Nephron (organoid): ENCODE data around the gene PTPRG.

Source experiments
- H3K27ac Mint-ChIP-seq, 3 experiments: 2 replicates each; pipeline ENCODE4 v1.8.0; 2020; ENCODE audit warnings: mixed read lengths in 3 of 3, mild to moderate bottlenecking in 2 of 3, moderate library complexity in 1 of 3
- H3K27me3 Mint-ChIP-seq: 2 replicates; pipeline ENCODE4 v1.8.0; 2021; ENCODE audit warnings: low read depth, mild to moderate bottlenecking, moderate library complexity, mixed read lengths
- H3K36me3 Mint-ChIP-seq: 2 replicates; pipeline ENCODE4 v1.8.0; 2020; ENCODE audit warnings: low read depth, mixed read lengths
- H3K4me1 Mint-ChIP-seq: 2 replicates; pipeline ENCODE4 v1.8.0; 2020; ENCODE audit warnings: mixed read lengths
- H3K4me3 Mint-ChIP-seq, 3 experiments: 2 replicates each; pipeline ENCODE4 v1.8.0; 2020; ENCODE audit warnings: mild to moderate bottlenecking in 3 of 3, mixed read lengths in 3 of 3, moderate library complexity in 2 of 3
- H3K9me3 Mint-ChIP-seq: 2 replicates; pipeline ENCODE4 v1.8.0; 2020; ENCODE audit warnings: mixed read lengths
- CTCF ChIP-seq, 3 experiments: fragments of 200-600 bp; sonication (generic); IDR thresholded peaks; one replicate each; pipeline ENCODE4 v1.5.0; 2021; ENCODE audit warnings: antibody characterized with exemption in 3 of 3; ENCODE audit not compliant: unreplicated experiment in 3 of 3

Gene PTPRG

GRCh38 chr3:61938878-61939549 is 377.6 kb downstream of the PTPRG start:
- H3K9me3 Mint-ChIP-seq: peaks cover 10% of the 10 kb centered on the region
- H3K27me3 Mint-ChIP-seq: no peaks in the 10 kb centered on the region
- H3K4me1 Mint-ChIP-seq: peaks cover 11% of the 10 kb centered on the region
- H3K4me3 Mint-ChIP-seq: no peak overlapping the region
- peaks cover 24% of the 10 kb centered on the region for H3K36me3 Mint-ChIP-seq
- H3K27ac Mint-ChIP-seq: no peak overlapping the region
- no peak for TF ChIP-seq CTCF (IDR thresholded peaks at IDR 0.05; ENCODE audit: unreplicated experiment in 3 of 3)

GRCh38 chr3:61940236-61940635 is 378.9 kb downstream of the PTPRG start:
- H3K9me3 Mint-ChIP-seq: peaks cover under 1% of the 10 kb centered on the region
- H3K27me3 Mint-ChIP-seq: no peaks in the 10 kb centered on the region
- no peak for TF ChIP-seq CTCF (IDR thresholded peaks at IDR 0.05; ENCODE audit: unreplicated experiment in 3 of 3)
- peaks cover 11% of the 10 kb centered on the region for H3K4me1 Mint-ChIP-seq
- no peak overlapping the region for H3K4me3 Mint-ChIP-seq
- peak overlapping the region in 1 of 3 experiments; percentile 28 for H3K27ac Mint-ChIP-seq
- peaks cover 15% of the 10 kb centered on the region for H3K36me3 Mint-ChIP-seq

GRCh38 chr3:61943975-61944374 is 382.6 kb downstream of the PTPRG start:
- Mint-ChIP-seq H3K9me3 (no peaks in the 10 kb centered on the region), H3K36me3 (peaks cover 8% of the 10 kb centered on the region)

GRCh38 chr3:61944726-61945125 is 383.4 kb downstream of the PTPRG start:
- no peak overlapping the region for H3K27ac Mint-ChIP-seq
- peaks cover 8% of the 10 kb centered on the region for H3K36me3 Mint-ChIP-seq
- no peak overlapping the region for H3K4me3 Mint-ChIP-seq
- H3K9me3 Mint-ChIP-seq: no peaks in the 10 kb centered on the region
- H3K27me3 Mint-ChIP-seq: peaks cover 2% of the 10 kb centered on the region
- H3K4me1 Mint-ChIP-seq: peaks cover 13% of the 10 kb centered on the region
- no peak for TF ChIP-seq CTCF (IDR thresholded peaks at IDR 0.05; ENCODE audit: unreplicated experiment in 3 of 3)

More at GRCh38 chr3:61943975-61944374, 382.6 kb downstream of the PTPRG start:
- Mint-ChIP-seq H3K4me3 (no peak overlapping the region), H3K27me3 (no peaks in the 10 kb centered on the region), H3K4me1 (peaks cover 13% of the 10 kb centered on the region), H3K27ac (no peak overlapping the region)
- TF ChIP-seq CTCF (IDR thresholded peaks at IDR 0.05; ENCODE audit: unreplicated experiment in 3 of 3): no peak

GRCh38 chr3:61945657-61946056 is 384.3 kb downstream of the PTPRG start:
- no peaks in the 10 kb centered on the region for H3K9me3 Mint-ChIP-seq
- H3K36me3 Mint-ChIP-seq: peaks cover 8% of the 10 kb centered on the region
- H3K4me3 Mint-ChIP-seq: no peak overlapping the region
- peaks cover 4% of the 10 kb centered on the region for H3K27me3 Mint-ChIP-seq
- TF ChIP-seq CTCF (IDR thresholded peaks at IDR 0.05; ENCODE audit: unreplicated experiment in 3 of 3): no peak
- H3K4me1 Mint-ChIP-seq: peaks cover 19% of the 10 kb centered on the region
- H3K27ac Mint-ChIP-seq: no peak overlapping the region
